NCI-H2107 (cell line): ENCODE measurements around the gene NFATC4.
"Not testable (repeated sequence)": the region's sequence is repeated elsewhere in the genome, so short reads cannot be mapped to it uniquely, and the experiment has no call there.

ENCODE experiments used
- DNase-seq: peaks from one replicate; lab custom pipeline; 2025; lab: John Stamatoyannopoulos, UW

The NFATC4 gene

GRCh38 chr14:24368212-24368561 is 203 bp downstream of the NFATC4 start:
- no peak for DNase-seq

GRCh38 chr14:24368562-24369252 is 723 bp downstream of the NFATC4 start:
- no peak for DNase-seq

GRCh38 chr14:24369463-24369862 is 1.5 kb downstream of the NFATC4 start:
- DNase-seq, result no peak

GRCh38 chr14:24369907-24370687 is 2.1 kb downstream of the NFATC4 start:
- DNase-seq, result no peak

GRCh38 chr14:24370748-24371147 is 2.8 kb downstream of the NFATC4 start:
- no peak for DNase-seq

- DNase-seq, result not testable (repeated sequence)
Observed at GRCh38 chr14:24371605-24372004, 3.6 kb downstream of the NFATC4 start.

GRCh38 chr14:24372701-24373416 is 4.9 kb downstream of the NFATC4 start:
- DNase-seq, result no peak

- no peak for DNase-seq
Observed at GRCh38 chr14:24376448-24377070, 8.6 kb downstream of the NFATC4 start.

GRCh38 chr14:24377126-24377525 is 9.1 kb downstream of the NFATC4 start:
- DNase-seq, result no peak

- no peak for DNase-seq
Observed at GRCh38 chr14:24377657-24378056, 9.7 kb downstream of the NFATC4 start.

- DNase-seq, result no peak
Observed at GRCh38 chr14:24378327-24378726, 10.3 kb downstream of the NFATC4 start.

GRCh38 chr14:24378981-24379906 is 11.3 kb downstream of the NFATC4 start:
- no peak for DNase-seq

GRCh38 chr14:24379907-24380730 is 12.1 kb downstream of the NFATC4 start:
- DNase-seq, result no peak

GRCh38 chr14:24381363-24382063 is 13.5 kb downstream of the NFATC4 start:
- DNase-seq, result no peak

GRCh38 chr14:24382064-24382371 is 14.0 kb downstream of the NFATC4 start:
- DNase-seq, result no peak

- DNase-seq, result no peak
Observed at GRCh38 chr14:24384169-24384568, 16.2 kb downstream of the NFATC4 start.

- no peak for DNase-seq
Observed at GRCh38 chr14:24385524-24385923, 17.5 kb downstream of the NFATC4 start.

GRCh38 chr14:24387009-24387345 is 19.0 kb downstream of the NFATC4 start:
- DNase-seq, result no peak

- DNase-seq, result not testable (repeated sequence)
Observed at GRCh38 chr14:24387579-24387978, 19.6 kb downstream of the NFATC4 start.
